Fibroblast of pulmonary artery (primary cell): ENCODE measurements around the gene ANKRD10.

Source experiments
- DNase-seq: peaks from one replicate; pipeline ENCODE4 v3.0.0-alpha.2; 2010; ENCODE audit warnings: low read depth
- H3K4me3 ChIP-seq: replicated peaks from 2 replicates; pipeline ENCODE4 v1.5.1; 2011; ENCODE audit warnings: low read depth, mild to moderate bottlenecking, control low read depth, low read length, moderate library complexity
- CTCF ChIP-seq: IDR thresholded peaks from 2 replicates; pipeline ENCODE4 v1.5.1; 2011; ENCODE audit warnings: mild to moderate bottlenecking, control low read depth, low read length, inconsistent platforms; ENCODE audit errors: missing control alignments

Gene ANKRD10

GRCh38 chr13:110883542-110883941 is 31.3 kb downstream of the ANKRD10 start:
- no peak overlapping the region for H3K4me3 ChIP-seq
- no peak for TF ChIP-seq CTCF
- DNase-seq, result no peak

GRCh38 chr13:110882972-110883371 is 31.9 kb downstream of the ANKRD10 start:
- no peak for DNase-seq
- no peak for TF ChIP-seq CTCF
- no peak overlapping the region for H3K4me3 ChIP-seq

- no peak for TF ChIP-seq CTCF
- DNase-seq, result no peak
- no peak overlapping the region for H3K4me3 ChIP-seq
Observed at GRCh38 chr13:110881839-110882627, 32.8 kb downstream of the ANKRD10 start.

GRCh38 chr13:110880627-110881026 is 34.2 kb downstream of the ANKRD10 start:
- no peak for DNase-seq
- no peak overlapping the region for H3K4me3 ChIP-seq
- no peak for TF ChIP-seq CTCF

- H3K4me3 ChIP-seq, result no peak overlapping the region
- no peak for TF ChIP-seq CTCF
- DNase-seq, result no peak
Observed at GRCh38 chr13:110879482-110879881, 35.4 kb downstream of the ANKRD10 start.

- TF ChIP-seq CTCF, result no peak
- H3K4me3 ChIP-seq, result no peak overlapping the region
- DNase-seq, result no peak
Observed at GRCh38 chr13:110877737-110878258, 37.1 kb downstream of the ANKRD10 start.

- TF ChIP-seq CTCF, result no peak
- DNase-seq, result no peak
- H3K4me3 ChIP-seq, result no peak overlapping the region
Observed at GRCh38 chr13:110876609-110877008, 38.3 kb downstream of the ANKRD10 start.
